OCI-LY3 (cell line): ENCODE results near the gene SMO.

Experiments used
- EZH2phosphoT487 ChIP-seq: fragments of 200-600 bp; shearing (Covaris generic); IDR thresholded peaks from 2 replicates; pipeline ENCODE4 v1.6.1; 2018; ENCODE audit warnings: antibody characterized with exemption, mixed run types, low read depth
- TF ChIP-seq, protein P1 (sequence below): fragments of 200-600, 300-600 bp; sonication (generic); IDR thresholded peaks from 2 replicates; pipeline ENCODE4 v1.5.1; 2014; ENCODE audit warnings: antibody characterized with exemption, low read length, low read depth

GRCh38 chr7:129222064-129222463, 33.6 kb downstream of the SMO start:
- TF ChIP-seq, protein P1, sequence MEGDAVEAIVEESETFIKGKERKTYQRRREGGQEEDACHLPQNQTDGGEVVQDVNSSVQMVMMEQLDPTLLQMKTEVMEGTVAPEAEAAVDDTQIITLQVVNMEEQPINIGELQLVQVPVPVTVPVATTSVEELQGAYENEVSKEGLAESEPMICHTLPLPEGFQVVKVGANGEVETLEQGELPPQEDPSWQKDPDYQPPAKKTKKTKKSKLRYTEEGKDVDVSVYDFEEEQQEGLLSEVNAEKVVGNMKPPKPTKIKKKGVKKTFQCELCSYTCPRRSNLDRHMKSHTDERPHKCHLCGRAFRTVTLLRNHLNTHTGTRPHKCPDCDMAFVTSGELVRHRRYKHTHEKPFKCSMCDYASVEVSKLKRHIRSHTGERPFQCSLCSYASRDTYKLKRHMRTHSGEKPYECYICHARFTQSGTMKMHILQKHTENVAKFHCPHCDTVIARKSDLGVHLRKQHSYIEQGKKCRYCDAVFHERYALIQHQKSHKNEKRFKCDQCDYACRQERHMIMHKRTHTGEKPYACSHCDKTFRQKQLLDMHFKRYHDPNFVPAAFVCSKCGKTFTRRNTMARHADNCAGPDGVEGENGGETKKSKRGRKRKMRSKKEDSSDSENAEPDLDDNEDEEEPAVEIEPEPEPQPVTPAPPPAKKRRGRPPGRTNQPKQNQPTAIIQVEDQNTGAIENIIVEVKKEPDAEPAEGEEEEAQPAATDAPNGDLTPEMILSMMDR: no peak
- TF ChIP-seq EZH2phosphoT487: no peak
